HepG2 (cell line): Measurements from ENCODE around the gene SERPINF2. TPM values are rescaled to one million over a fixed set of nuclear protein-coding genes. Genes with fewer than 3 reads are reported as not detected.

Source experiments
- ATF4 ChIP-seq, 2 experiments: fragments of 450-650 bp in 1 of 2; sonication (generic) in 1 of 2; formaldehyde crosslinking; IDR thresholded peaks; 2 replicates each; pipeline versions ENCODE4 v1.5.0 to v1.8.0; 2020 to 2022; ENCODE audit warnings: mild to moderate bottlenecking in 1 of 2, missing genetic modification reagents in 1 of 2
- CERS6 ChIP-seq: sonication (generic); formaldehyde crosslinking; IDR thresholded peaks from 2 replicates; pipeline ENCODE4 v1.5.0; 2020; ENCODE audit warnings: missing genetic modification reagents
- CSRNP2 ChIP-seq: sonication (generic); formaldehyde crosslinking; conservative IDR thresholded peaks from 2 replicates; pipeline ENCODE4 v1.8.0; 2022; ENCODE audit warnings: low read depth, missing genetic modification reagents
- GMEB1 ChIP-seq: sonication (generic); formaldehyde crosslinking; IDR thresholded peaks from 2 replicates; pipeline ENCODE4 v1.5.1; 2020; ENCODE audit warnings: missing genetic modification reagents, mild to moderate bottlenecking, borderline replicate concordance
- GTF3A ChIP-seq: sonication (generic); formaldehyde crosslinking; conservative IDR thresholded peaks from 2 replicates; pipeline ENCODE4 v1.4.0; 2020; ENCODE audit warnings: mild to moderate bottlenecking, missing genetic modification reagents
- HMG20A ChIP-seq: IDR thresholded peaks from 2 replicates; pipeline ENCODE4 v1.6.1; 2016; ENCODE audit warnings: borderline replicate concordance
- MEF2D ChIP-seq: sonication (generic); formaldehyde crosslinking; IDR thresholded peaks from 2 replicates; pipeline ENCODE4 v1.5.1; 2020; ENCODE audit warnings: mild to moderate bottlenecking, missing genetic modification reagents
- MLXIP ChIP-seq: sonication (generic); formaldehyde crosslinking; IDR thresholded peaks from 2 replicates; pipeline ENCODE4 v1.9.0; 2021; ENCODE audit warnings: missing genetic modification reagents, borderline replicate concordance
- SMARCC2 ChIP-seq: fragments of 450-650 bp; IDR thresholded peaks from 2 replicates; pipeline ENCODE4 v1.6.1; 2017; ENCODE audit warnings: antibody characterized with exemption, mild to moderate bottlenecking
- SP140L ChIP-seq: sonication (generic); formaldehyde crosslinking; IDR thresholded peaks from 2 replicates; pipeline ENCODE4 v1.4.0; 2020; ENCODE audit warnings: missing genetic modification reagents, borderline replicate concordance
- THAP11 ChIP-seq: IDR thresholded peaks from 2 replicates; pipeline ENCODE4 v1.6.1; 2016; ENCODE audit warnings: missing biosample characterization, missing genetic modification reagents
- ZFP91 ChIP-seq: sonication (generic); formaldehyde crosslinking; IDR thresholded peaks from 2 replicates; pipeline ENCODE4 v1.9.0; 2022; ENCODE audit warnings: missing genetic modification reagents, mild to moderate bottlenecking, borderline replicate concordance
- ZIK1 ChIP-seq: sonication (generic); formaldehyde crosslinking; IDR thresholded peaks from 2 replicates; pipeline ENCODE4 v1.5.0; 2020; ENCODE audit warnings: mild to moderate bottlenecking, low read depth, missing genetic modification reagents, borderline replicate concordance
- ZMYM4 ChIP-seq: sonication (generic); formaldehyde crosslinking; IDR thresholded peaks from 2 replicates; pipeline ENCODE4 v1.8.1; 2023; ENCODE audit warnings: mild to moderate bottlenecking, missing genetic modification reagents
- ZNF121 ChIP-seq: sonication (generic); formaldehyde crosslinking; IDR thresholded peaks from 2 replicates; pipeline ENCODE4 v1.5.0; 2020; ENCODE audit warnings: mild to moderate bottlenecking, missing genetic modification reagents
- ZNF337 ChIP-seq: sonication (generic); formaldehyde crosslinking; IDR thresholded peaks from 2 replicates; pipeline ENCODE4 v1.5.1; 2020; ENCODE audit warnings: missing genetic modification reagents, low read depth, mild to moderate bottlenecking, borderline replicate concordance
- ZNF616 ChIP-seq: sonication (generic); formaldehyde crosslinking; IDR thresholded peaks from 2 replicates; pipeline ENCODE4 v1.5.0; 2020; ENCODE audit warnings: low read depth, mild to moderate bottlenecking, missing genetic modification reagents
- ZNF672 ChIP-seq: sonication (generic); formaldehyde crosslinking; IDR thresholded peaks from 2 replicates; pipeline ENCODE4 v1.8.1; 2022; ENCODE audit warnings: missing genetic modification reagents
- ZNF720 ChIP-seq: sonication (generic); formaldehyde crosslinking; IDR thresholded peaks from 2 replicates; pipeline ENCODE4 v1.4.0; 2020; ENCODE audit warnings: missing genetic modification reagents
- ZNF83 ChIP-seq: sonication (generic); formaldehyde crosslinking; IDR thresholded peaks from 2 replicates; pipeline ENCODE4 v1.4.0; 2020; ENCODE audit warnings: missing genetic modification reagents, mild to moderate bottlenecking, borderline replicate concordance
- polyA plus RNA-seq, 8 experiments: library from polyadenylated mRNA; depleted of rRNA in 3 of 8; stranded (reverse) in 7 of 8; unstranded in 1 of 8; fragments of >200 nt; fragmentation: Illumina TruSeq in 4 of 8; extraction: Trizol in 4 of 8; gene quantifications; 2 replicates each; pipeline versions ENCODE4 v1.2.1 to v1.2.3, GENCODE V29; 2011 to 2016; ENCODE audit warnings: low read depth in 4 of 8, missing spikeins in 1 of 8, mixed read lengths in 1 of 8; ENCODE audit not compliant: insufficient read depth in 1 of 8
- total RNA-seq, 5 experiments: library from RNA; depleted of rRNA; stranded (reverse); fragments of >200 nt; fragmentation: Illumina TruSeq; extraction: Trizol; gene quantifications; 2 replicates each; pipeline ENCODE4 v1.2.3, GENCODE V29; 2016; ENCODE audit warnings: low read depth in 1 of 5

Gene SERPINF2
- total and polyA plus RNA-seq, 2 of the 13 experiments (the other 11 are each of a cell fraction or from before 2014, with no cell fraction given) = 309 to 548 TPM

GRCh38 chr17:1714427-1714979 lies 28.2 kb upstream of the SERPINF2 start (continued):
- TF ChIP-seq ZNF83 (CRISPR knock-in tag) = no peak
- peak; percentile 21; the same call in 1 of the 2 replicates for TF ChIP-seq HMG20A (CRISPR knock-in tag)
- no peak for TF ChIP-seq MLXIP (CRISPR knock-in tag)
- TF ChIP-seq ZMYM4 (CRISPR knock-in tag) = 0 out of 2 replicates have a peak, but pooled peaks have one; percentile 3
- TF ChIP-seq ZNF616 (CRISPR knock-in tag) = no peak
- no peak for TF ChIP-seq ZNF672 (CRISPR knock-in tag)
- no peak for TF ChIP-seq GTF3A (CRISPR knock-in tag)
- TF ChIP-seq SMARCC2 = no peak
- TF ChIP-seq ZNF720 (CRISPR knock-in tag) = no peak
- no peak for TF ChIP-seq CERS6 (CRISPR knock-in tag)
- peak; percentile 16 for TF ChIP-seq ZFP91
- peak; percentile 82 for TF ChIP-seq THAP11
- peak; percentile 97 for TF ChIP-seq ZNF121 (CRISPR knock-in tag)
- TF ChIP-seq ZNF337 (CRISPR knock-in tag) = no peak
- TF ChIP-seq MEF2D (CRISPR knock-in tag) = peak; percentile 19; the same call in 1 of the 2 replicates
- TF ChIP-seq GMEB1 (CRISPR knock-in tag) = peak; percentile 78; the same call in 1 of the 2 replicates
- no peak for TF ChIP-seq ZIK1 (CRISPR knock-in tag)
- no peak for TF ChIP-seq CSRNP2 (CRISPR knock-in tag)
- TF ChIP-seq SP140L (CRISPR knock-in tag) = no peak
- no peak for TF ChIP-seq ATF4 (CRISPR knock-in tag; IDR thresholded peaks at IDR 0.05)
